GM18508 (cell line): ENCODE data around the gene PTPRU.

Experiments
- ATAC-seq: cut with Tn5 transposase; IDR thresholded peaks from one replicate; pipeline ENCODE4 v1.9.1; 2021; ENCODE audit warnings: moderate number of reproducible peaks; ENCODE audit not compliant: insufficient read depth, unreplicated experiment

Gene PTPRU

GRCh38 chr1:29259802-29260441 is 23.6 kb downstream of the PTPRU start:
- no peak for ATAC-seq

- no peak for ATAC-seq
These were observed 24.2 kb downstream of the PTPRU start for GRCh38 chr1:29260531-29260930.

- ATAC-seq = no peak
These were observed 28.6 kb downstream of the PTPRU start for GRCh38 chr1:29264773-29265389.

- ATAC-seq = no peak
These were observed 30.6 kb downstream of the PTPRU start for GRCh38 chr1:29266912-29267311.

GRCh38 chr1:29267321-29268070 is 31.2 kb downstream of the PTPRU start:
- no peak for ATAC-seq

GRCh38 chr1:29269382-29269781 is 33.1 kb downstream of the PTPRU start:
- no peak for ATAC-seq

GRCh38 chr1:29270929-29271521 is 34.7 kb downstream of the PTPRU start:
- ATAC-seq = no peak

GRCh38 chr1:29271724-29272123 is 35.4 kb downstream of the PTPRU start:
- no peak for ATAC-seq

- ATAC-seq = no peak
These were observed 36.0 kb downstream of the PTPRU start for GRCh38 chr1:29272147-29272907.

- no peak for ATAC-seq
These were observed 39.1 kb downstream of the PTPRU start for GRCh38 chr1:29275435-29275834.

GRCh38 chr1:29278124-29278523 is 41.8 kb downstream of the PTPRU start:
- ATAC-seq = no peak

- no peak for ATAC-seq
These were observed 43.1 kb downstream of the PTPRU start for GRCh38 chr1:29279406-29279805.

GRCh38 chr1:29279951-29280391 is 43.6 kb downstream of the PTPRU start:
- ATAC-seq = no peak

GRCh38 chr1:29280409-29281131 is 44.2 kb downstream of the PTPRU start:
- ATAC-seq = no peak

GRCh38 chr1:29281571-29281970 is 45.2 kb downstream of the PTPRU start:
- ATAC-seq = no peak

- ATAC-seq = no peak
These were observed 46.0 kb downstream of the PTPRU start for GRCh38 chr1:29282135-29282923.

- no peak for ATAC-seq
These were observed 46.8 kb downstream of the PTPRU start for GRCh38 chr1:29282924-29283803.

- no peak for ATAC-seq
These were observed 47.5 kb downstream of the PTPRU start for GRCh38 chr1:29283804-29284195.
